ENCODE results near the gene CXADR.

CXADR gene

GRCh38 chr21:17607684-17608083 is 94.8 kb downstream of the CXADR start:
- DNase-seq (ENCODE audit: low read depth) = no peak

- no peak for DNase-seq (ENCODE audit: low read depth)
Observed at GRCh38 chr21:17609681-17610080, 96.8 kb downstream of the CXADR start.

- no peak for DNase-seq (ENCODE audit: low read depth)
Observed at GRCh38 chr21:17610911-17611310, 98.1 kb downstream of the CXADR start.

GRCh38 chr21:17611414-17612022 is 98.7 kb downstream of the CXADR start:
- peak; percentile 88 for DNase-seq (ENCODE audit: low read depth)

- DNase-seq (ENCODE audit: low read depth) = peak; percentile 48
Observed at GRCh38 chr21:17612023-17612564, 99.3 kb downstream of the CXADR start.

- DNase-seq (ENCODE audit: low read depth) = peak; percentile 83
Observed at GRCh38 chr21:17612565-17613241, 99.9 kb downstream of the CXADR start, which contains the start of gene BTG3. Gene BTG3, minus strand, starts transcription at chr21:17612901. Its CDS starts 3,757 bp downstream, at chr21:17609144.

GRCh38 chr21:17613242-17613676 is 100.4 kb downstream of the CXADR start:
- DNase-seq (ENCODE audit: low read depth) = peak; percentile 28

GRCh38 chr21:17616831-17617230 is 104.0 kb downstream of the CXADR start:
- DNase-seq (ENCODE audit: low read depth) = no peak

- no peak for DNase-seq (ENCODE audit: low read depth)
Observed at GRCh38 chr21:17622018-17622417, 109.2 kb downstream of the CXADR start.

GRCh38 chr21:17631195-17631594 is 118.4 kb downstream of the CXADR start:
- no peak for DNase-seq (ENCODE audit: low read depth)

- no peak for DNase-seq (ENCODE audit: low read depth)
Observed at GRCh38 chr21:17636711-17637110, 123.9 kb downstream of the CXADR start.

GRCh38 chr21:17640821-17641220 is 128.0 kb downstream of the CXADR start:
- no peak for DNase-seq (ENCODE audit: low read depth)

Data from fibroblast of gingiva (primary cell).